ENCODE results near the gene TBX10.
"Not testable (repeated sequence)": the region's sequence is repeated elsewhere in the genome, so short reads cannot be mapped to it uniquely, and the experiment has no call there.

TBX10 gene

DNA sequence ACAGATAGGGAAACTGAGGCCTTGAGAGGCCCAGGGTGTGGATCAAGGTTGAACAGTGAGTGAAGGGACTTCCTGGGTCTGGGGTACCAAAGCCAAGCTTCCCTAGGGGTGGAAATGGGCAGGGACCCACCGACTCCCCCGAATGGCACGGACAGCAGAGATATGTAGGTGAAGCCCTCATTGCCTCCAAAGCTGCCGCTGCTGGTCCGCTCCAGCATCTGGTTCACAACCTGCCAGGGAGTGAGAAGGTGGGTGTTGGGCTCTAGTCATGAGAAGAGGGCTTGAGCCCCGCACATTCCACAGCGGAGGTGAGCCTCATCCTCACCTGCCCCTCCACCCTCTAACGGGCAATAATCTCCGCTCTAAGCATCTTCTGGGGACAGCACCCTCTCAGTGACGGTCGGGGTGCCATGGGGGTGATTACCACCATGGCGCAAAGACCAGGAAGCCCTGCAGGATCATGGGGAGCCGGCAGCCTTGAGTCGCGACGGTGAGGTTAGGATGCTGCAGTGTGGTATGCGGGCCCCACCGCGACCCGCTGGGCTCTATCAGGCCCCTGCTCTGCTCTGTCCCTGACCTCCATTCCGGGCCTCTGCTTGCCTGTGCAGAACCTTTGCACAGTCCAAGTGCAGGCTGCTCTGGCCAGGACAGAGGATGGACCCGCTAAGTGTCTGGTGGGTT is 24.1 kb upstream of the TBX10 start:
- TF ChIP-seq, protein P1, sequence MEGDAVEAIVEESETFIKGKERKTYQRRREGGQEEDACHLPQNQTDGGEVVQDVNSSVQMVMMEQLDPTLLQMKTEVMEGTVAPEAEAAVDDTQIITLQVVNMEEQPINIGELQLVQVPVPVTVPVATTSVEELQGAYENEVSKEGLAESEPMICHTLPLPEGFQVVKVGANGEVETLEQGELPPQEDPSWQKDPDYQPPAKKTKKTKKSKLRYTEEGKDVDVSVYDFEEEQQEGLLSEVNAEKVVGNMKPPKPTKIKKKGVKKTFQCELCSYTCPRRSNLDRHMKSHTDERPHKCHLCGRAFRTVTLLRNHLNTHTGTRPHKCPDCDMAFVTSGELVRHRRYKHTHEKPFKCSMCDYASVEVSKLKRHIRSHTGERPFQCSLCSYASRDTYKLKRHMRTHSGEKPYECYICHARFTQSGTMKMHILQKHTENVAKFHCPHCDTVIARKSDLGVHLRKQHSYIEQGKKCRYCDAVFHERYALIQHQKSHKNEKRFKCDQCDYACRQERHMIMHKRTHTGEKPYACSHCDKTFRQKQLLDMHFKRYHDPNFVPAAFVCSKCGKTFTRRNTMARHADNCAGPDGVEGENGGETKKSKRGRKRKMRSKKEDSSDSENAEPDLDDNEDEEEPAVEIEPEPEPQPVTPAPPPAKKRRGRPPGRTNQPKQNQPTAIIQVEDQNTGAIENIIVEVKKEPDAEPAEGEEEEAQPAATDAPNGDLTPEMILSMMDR (IDR thresholded peaks at IDR 0.05; ENCODE audit: insufficient read depth, missing control alignments): no peak
- DNase-seq (ENCODE audit: insufficient read length, low spot score): no peak
- FAIRE-seq: no peak

DNA sequence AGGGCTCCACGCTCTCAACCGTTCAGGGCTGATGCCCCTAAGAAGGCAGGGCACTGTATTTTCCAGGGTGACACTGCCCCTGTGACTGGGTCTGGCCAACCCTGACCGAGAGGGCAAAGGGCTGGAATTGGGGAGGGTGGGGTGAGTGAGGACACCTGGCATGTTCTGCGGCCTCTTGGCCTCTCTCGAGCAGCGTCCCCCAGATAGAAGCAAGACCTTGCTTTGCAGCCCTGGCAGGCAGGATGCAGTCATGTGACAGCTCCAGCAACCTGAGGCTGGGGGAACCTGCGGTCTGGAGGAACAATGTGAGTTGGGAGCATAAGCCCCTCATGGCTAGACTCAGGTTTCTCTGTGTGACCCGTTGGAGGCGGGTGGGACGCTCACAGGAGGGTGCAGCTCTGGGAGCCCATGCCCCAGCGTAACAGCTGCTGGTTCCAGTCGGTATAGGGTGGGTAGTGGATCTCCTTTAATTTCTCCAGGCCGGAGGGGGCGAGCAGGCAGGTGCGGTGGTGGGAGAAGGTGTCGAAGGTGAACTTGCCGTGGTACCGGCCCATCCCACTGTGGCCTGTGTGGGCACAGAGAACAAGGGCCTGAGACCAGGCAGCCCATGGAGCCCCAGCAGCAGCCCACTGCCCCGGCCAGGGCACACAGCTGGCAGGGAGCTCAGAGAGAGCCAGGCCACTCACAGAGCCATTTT is 23.4 kb upstream of the TBX10 start:
- TF ChIP-seq, protein P1 (IDR thresholded peaks at IDR 0.05; ENCODE audit: insufficient read depth, missing control alignments): no peak
- DNase-seq (ENCODE audit: insufficient read length, low spot score): no peak
- FAIRE-seq: no peak

DNA sequence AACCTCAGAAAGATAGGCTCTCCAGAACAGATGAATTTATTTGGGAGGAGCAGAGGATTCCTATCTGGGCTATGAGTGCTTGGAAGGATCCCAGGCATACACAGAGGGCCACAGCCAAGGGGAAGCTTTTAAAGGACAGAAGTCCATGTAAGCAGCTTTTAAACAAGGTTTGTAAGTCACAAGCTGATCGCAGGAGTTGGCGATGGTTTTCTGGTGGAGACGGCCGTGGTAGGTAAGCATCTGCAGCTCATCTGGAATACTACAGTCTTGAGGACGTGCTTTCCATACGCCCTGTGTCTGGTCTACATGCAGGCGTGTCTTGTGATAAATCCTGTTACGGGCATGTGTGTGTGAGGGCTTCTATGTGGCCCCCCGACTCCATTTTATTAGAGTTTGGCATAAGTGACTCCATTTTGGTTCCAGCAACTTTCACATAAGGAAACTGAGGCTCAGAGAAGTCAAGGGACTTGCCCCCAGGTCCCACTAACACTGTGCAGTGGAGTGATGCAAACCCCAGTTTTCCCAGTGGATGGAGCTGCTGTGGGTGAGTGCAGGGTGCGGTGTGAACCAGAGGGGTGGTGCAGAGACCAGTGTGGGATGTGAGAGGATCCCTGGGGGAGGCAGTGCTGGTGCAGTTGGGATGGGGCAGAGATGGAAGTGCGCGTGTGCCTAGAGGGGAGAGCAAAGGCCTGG is 22.7 kb upstream of the TBX10 start:
- FAIRE-seq (no peak), DNase-seq (ENCODE audit: insufficient read length, low spot score) (no peak)
- TF ChIP-seq, protein P1 (IDR thresholded peaks at IDR 0.05; ENCODE audit: insufficient read depth, missing control alignments): no peak

DNA sequence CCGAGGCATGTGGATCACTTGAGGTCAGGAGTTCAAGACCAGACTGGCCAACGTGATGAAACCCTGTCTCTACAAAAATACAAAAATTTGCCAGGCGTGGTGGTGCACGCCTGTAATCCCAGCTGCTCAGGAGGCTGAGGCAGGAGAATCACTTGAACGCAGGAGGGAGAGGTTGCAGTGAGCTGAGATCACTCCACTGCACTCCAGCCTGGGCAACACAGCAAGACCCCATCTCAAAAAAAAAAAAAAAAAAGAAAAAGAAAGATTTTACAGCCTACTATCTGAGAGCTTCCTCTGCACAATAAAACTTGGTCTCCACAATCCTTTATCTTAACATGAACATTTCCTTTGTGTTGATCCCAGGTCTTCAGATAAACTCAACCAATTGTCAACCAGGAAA is 21.2 kb upstream of the TBX10 start:
- not testable (repeated sequence) for DNase-seq (ENCODE audit: insufficient read length, low spot score); FAIRE-seq

DNA sequence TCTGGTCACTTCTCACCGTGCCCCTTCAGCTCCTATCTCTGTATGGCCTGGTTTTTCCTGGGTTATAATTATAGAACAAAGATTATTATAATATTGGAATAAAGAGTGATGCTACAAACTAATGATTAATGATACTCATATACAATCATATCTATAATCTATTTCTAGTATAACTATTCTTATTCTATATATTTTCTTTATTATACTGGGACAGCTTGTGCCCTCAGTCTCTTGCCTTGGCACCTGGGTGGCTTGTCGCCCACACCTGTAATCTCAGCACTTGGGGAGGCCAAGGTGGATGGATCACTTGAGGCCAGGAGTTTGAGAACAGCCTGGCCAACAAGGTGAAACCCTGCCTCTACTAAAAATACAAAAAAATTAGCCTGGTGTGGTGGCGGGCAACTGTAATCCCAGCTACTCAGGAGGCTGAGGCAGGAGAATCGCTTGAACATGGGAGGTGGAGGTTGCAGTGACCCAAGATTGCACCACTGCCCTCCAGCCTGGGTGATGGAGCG is 20.1 kb upstream of the TBX10 start:
- not testable (repeated sequence) for FAIRE-seq; DNase-seq (ENCODE audit: insufficient read length, low spot score)

DNA sequence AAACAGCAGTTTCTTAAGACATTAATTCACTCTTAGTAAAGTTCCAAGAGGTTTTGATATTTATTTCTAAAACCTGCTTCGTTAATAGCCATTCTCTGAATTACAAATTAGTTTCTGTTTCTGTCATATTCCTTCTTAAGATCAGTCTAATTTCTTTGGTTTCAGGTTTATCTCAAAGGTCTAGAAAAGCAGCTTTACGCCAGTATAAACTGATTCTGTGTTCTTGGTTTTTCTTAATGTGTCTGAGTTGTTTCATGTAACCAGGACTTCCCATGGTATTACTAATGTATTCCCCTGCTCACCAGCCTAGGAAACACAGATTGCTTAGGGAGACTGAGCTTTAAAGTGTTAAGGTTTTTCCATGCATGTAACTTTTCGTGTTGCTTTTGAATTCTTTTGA is 17.7 kb upstream of the TBX10 start:
- FAIRE-seq (no peak), DNase-seq (ENCODE audit: insufficient read length, low spot score) (no peak)
- TF ChIP-seq, protein P1 (IDR thresholded peaks at IDR 0.05; ENCODE audit: insufficient read depth, missing control alignments): no peak

DNA sequence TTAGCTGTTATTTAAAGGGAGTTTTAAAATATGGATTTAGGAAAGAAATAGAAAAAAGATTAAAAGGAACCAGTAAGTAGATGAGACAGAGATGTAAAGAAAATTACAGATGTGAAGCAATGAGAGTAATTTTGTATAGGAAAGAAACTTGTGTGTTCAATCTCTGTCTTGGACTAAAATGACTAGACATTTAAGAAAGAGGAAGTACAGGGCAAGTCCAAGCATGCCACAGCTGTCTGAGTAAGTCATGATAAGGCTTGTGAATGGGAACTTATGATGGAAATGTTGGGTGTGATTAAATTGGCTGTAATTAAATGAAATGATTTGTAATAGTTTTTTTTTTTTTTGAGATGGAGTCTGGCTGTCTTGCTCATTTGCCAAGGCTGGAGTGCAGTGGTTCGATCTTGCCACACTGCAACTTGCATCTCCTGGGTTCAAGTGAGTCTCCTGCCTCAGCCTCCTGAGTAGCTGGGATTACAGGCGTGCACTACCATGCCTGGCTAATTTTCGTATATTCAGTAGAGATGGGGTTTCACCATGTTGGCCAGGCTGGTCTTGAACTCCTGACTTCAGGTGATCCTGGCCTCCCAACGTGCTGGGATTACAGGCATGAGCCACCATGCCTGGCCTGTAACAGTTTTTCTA is 16.8 kb upstream of the TBX10 start:
- TF ChIP-seq, protein P1 (IDR thresholded peaks at IDR 0.05; ENCODE audit: insufficient read depth, missing control alignments): no peak
- no peak for DNase-seq (ENCODE audit: insufficient read length, low spot score)
- no peak for FAIRE-seq
